Measurements from ENCODE around the gene ABHD6. TPM values are rescaled to one million over a fixed set of nuclear protein-coding genes. Genes with fewer than 3 reads are reported as not detected.
"Not testable (repeated sequence)": the region's sequence is repeated elsewhere in the genome, so short reads cannot be mapped to it uniquely, and the experiment has no call there.

The ABHD6 gene
- total RNA-seq, 1 donor from 2014 or later, result 23.4 TPM

DNA sequence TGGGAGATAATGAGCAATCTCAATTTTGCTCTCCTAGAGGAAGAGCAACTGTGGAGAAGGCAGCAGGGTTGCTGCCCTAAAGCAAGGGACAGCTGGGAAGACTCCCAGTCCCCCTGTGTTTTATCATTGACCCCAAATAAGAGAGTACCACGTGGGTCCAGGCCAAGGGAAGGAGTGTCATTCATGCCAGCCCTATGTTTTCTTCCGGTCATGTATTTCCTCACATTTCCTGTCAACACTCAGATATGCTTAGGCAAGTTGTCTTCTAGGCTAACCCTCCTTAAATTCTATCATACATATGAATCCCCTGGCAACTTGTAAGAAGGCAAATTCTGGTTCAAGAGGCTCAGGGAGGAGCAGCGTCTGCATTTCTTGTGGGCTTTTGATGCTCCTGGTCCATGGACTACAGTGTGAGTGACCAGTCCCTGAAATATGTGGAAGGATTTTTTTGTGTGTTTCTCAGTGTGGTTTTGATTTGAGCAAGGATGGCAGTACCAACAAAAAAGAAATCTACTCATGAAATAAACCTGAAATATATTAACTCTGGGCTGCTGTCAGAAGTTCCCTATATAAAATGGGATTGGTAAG lies 36.5 kb downstream of the ABHD6 start:
- no peak for DNase-seq (ENCODE audit: low spot score)

DNA sequence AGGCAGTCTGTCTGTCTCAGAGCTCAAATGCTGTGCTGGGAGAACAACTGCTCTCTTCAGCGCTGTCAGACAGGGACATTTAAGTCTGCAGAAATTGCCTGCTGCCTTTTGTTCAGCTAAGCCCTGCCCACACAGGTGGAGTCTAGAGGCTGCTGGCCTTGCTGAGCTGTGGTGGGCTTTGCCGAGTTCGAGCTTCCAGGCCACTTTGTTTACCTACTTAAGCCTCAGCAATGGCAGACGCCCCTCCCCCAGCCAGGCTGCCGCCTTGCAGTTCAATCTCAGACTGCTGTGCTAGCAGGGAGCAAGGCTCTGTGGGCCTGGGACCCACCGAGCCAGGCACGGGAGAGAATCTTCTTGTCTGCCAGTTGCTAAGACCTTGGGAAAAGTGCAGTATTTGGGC lies 43.5 kb downstream of the ABHD6 start:
- DNase-seq (ENCODE audit: low spot score), result no peak

DNA sequence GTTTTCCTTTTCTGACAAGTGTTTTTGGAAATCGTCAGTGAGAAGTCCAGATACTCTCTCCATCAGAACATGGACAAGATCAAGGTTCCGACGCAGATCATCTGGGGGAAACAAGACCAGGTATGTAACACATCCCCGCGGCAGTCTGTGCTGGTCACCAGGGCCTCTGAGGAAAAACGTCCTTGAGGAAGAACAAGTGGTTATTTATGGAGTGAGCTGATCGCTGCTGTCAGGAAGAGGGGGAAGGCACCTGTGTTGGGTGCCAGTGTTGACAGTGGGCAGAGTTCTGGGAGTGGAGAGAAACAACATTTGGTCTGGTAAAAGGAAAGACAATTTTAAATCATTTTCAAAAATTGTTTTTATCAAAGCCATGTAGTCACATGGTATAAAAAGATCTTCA lies 47.7 kb downstream of the ABHD6 start:
- DNase-seq (ENCODE audit: low spot score), result no peak

DNA sequence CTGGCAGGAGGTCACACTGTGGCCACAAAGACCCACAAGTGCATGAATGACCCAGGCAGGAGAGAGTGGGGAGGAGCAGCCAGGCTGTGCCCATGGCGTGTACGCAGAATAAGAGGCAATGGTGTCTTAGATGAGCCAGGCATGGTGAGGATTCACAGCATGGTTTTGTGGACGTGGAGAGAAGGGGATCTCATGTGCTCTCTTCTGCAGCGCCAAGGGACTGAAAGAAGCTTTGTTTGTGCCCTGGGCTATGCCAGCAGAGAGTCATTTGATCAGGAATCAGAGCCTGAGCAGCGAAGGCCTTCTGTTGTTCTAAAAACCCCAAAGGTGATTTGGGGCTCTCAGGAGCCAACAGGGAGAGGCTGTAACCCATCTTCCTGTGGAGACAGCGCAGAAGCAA lies 49.8 kb downstream of the ABHD6 start:
- DNase-seq (ENCODE audit: low spot score), result no peak

DNA sequence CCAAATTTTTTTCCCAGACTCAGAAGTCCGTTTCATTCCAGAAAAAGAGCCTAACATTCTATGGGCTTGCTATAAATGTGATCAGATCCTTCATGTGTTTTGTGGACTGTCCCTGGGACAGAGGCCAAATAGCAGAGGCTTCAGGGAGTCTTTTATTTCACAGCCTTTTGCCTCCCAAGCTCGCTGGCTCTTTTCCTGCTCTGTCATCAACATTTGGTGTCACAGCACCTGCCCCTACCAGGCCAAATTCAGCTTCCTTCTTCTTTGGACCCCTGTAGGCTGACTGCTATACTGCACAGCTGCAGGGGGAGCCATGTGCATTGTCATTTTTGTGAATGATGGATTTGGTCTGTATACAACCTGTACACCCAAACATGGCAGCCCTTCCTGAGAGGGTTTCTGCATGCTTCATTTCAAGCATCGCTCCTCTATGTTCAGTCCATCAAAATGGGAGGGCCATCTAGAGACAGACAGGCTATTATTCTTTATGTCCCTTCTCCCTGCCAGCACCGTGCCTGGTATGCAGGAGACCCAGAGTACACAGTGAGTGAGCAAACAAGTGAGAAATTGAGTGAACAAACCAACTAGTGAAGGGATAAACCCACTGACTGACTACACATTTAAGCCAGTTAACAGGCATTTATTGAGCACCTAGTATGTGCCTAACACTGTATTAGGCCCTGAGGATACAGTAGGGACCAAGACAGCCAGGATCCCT lies 50.6 kb downstream of the ABHD6 start:
- DNase-seq (ENCODE audit: low spot score), result no peak

DNA sequence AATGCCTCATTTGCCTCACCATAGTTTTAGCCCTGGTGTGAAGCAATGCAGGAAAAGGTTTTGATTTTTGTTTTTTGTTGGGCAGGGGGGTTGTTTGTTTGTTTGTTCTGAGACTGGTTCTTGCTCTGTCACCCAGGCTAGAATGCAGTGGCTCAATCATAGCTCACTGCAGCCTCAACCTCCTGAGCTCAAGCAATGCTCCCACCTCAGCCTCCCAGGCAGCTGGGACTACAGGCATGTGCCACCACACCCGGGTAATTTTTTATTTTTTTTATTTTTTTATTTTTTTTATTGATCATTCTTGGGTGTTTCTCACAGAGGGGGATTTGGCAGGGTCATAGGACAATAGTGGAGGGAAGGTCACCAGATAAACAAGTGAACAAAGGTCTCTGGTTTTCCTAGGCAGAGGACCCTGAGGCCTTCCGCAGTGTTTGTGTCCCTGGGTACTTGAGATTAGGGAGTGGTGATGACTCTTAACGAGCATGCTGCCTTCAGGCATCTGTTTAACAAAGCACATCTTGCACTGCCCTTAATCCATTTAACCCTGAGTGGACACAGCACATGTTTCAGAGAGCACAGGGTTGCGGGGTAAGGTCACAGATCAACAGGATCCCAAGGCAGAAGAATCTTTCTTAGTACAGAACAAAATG lies 51.5 kb downstream of the ABHD6 start:
- DNase-seq (ENCODE audit: low spot score), result not testable (repeated sequence)

DNA sequence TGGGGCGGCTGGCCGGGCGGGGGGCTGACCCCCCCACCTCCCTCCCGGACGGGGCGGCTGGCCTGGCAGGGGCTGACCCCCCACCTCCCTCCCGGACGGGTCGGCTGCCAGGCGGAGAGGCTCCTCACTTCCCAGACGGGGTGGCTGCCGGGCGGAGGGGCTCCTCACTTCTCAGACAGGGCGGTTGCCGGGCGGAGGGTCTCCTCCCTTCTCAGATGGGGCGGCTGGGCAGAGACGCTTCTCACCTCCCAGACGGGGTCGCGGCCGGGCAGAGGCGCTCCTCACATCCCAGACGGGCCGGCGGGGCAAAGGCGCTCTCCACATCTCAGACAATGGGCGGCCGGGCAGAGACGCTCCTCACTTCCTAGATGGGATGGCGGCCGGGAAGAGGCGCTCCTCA lies 52.9 kb downstream of the ABHD6 start:
- not testable (repeated sequence) for DNase-seq (ENCODE audit: low spot score)

DNA sequence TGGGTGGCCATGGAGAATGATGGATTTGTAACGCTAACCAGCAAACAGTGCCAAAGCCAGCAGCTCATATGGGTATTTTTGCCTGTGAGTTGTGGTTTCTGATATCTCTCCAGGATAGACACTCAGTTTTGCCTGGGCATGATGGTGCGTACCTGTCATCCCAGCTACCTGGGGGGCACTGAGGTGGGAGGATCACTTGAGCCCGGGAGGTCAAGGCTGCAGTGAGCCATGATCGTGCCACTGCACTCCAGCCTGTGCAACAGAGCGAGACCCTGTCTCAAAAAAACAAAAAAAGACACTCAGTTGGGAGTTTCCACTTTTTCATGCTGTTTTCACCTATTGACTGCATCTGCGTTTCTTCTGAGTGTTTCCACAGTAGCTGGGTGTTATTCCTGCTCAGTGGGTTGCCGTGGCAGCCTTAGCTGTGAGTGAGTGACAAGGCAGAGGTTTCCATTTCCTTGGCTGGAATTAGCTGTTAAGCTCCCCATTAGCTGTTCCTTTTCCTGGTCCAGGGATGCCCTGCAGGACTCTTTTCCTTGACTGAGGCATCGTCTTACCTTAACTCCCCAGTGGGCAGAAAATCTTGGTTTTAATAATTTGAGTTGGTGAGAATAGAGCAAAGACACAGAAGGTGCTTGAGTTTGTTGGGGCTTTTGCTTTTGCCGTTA lies 54.2 kb downstream of the ABHD6 start:
- DNase-seq (ENCODE audit: low spot score), result no peak

DNA sequence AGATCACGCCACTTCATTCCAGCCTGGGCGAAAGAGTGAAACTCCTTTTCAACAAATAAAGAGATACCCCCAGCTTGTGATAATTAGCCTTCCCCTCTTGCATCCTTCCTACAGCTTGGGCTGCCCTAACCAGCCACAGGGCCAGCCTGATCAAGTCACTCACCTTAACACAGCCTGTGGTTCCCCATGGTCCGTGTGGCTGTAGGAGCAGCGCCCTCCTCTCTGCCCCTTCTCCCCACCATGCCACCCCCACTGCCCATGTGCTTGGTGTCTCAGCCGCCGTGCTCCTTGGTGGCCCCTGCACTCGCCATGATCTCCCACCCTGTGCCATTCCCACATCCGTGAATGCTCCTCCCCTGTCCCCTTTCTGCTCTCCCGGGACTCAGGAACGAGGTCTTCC lies 55.3 kb downstream of the ABHD6 start:
- no peak for DNase-seq (ENCODE audit: low spot score)

DNA sequence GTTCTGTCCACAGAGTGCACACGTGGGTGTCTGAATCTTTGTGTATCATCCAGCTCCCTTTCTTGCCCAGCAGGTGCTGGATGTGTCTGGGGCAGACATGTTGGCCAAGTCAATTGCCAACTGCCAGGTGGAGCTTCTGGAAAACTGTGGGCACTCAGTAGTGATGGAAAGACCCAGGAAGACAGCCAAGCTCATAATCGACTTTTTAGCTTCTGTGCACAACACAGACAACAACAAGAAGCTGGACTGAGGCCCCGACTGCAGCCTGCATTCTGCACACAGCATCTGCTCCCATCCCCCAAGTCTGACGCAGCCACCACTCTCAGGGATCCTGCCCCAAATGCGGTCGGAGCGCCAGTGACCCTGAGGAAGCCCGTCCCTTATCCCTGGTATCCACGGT lies 55.9 kb downstream of the ABHD6 start:
- no peak for DNase-seq (ENCODE audit: low spot score)

DNA sequence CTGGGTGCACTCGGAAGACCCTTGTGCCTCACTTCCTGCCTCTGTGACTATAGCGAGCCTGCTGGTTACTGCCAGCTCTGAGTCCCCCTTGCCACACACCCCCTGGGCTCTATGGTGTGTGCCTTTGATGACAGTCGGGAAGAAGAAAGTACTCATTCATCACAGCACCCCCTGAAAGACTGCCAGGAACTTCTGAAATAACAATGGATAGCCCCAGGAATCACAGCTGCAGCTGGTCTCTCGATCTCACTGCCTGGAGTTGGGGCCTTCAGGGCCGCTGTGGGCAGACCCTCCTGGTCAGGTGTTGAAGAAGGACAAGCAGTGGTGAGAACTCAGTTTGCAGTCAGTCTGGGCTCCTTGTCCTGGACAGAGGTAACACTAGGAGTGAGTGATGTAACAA lies 58.7 kb downstream of the ABHD6 start:
- no peak for DNase-seq (ENCODE audit: low spot score)

DNA sequence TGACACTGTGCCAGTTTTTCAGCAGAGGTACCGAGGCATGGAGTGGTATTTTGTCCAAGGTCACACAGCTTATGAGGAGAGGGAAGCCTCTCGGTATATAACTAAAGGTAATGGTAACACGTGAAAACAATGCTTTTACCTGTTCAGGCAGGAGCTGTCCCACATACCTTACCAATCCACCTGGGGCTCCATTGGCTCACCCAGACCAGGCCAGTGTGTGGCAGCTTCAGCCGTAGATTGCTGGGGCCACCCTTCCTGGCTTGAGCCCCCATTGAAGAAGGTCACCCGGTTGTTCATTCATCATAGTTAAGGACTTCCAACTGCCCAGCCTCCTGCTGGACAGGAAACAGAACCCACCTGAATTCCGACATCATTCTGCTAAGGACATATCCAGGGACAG lies 59.3 kb downstream of the ABHD6 start:
- no peak for DNase-seq (ENCODE audit: low spot score)

DNA sequence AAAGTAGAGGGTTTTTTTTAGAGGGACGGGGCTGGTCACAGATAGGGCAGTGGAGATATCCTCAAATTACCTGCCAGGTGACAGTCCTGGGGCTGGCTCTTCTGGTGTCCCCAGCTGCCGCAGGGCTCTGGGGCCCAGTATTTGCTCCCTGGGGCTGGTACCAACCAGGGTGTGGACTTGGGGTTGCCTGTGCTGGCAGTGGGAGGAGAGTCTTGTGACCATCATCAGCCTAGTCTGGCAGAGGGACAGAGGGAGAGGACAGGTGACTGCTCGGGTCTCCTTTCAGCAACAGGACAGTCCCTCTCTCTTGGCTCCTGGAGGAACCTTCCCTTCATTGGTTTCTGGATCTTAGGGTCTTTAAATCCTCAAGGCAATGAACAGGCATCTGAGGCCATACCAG lies 60.6 kb downstream of the ABHD6 start:
- no peak for DNase-seq (ENCODE audit: low spot score)

DNA sequence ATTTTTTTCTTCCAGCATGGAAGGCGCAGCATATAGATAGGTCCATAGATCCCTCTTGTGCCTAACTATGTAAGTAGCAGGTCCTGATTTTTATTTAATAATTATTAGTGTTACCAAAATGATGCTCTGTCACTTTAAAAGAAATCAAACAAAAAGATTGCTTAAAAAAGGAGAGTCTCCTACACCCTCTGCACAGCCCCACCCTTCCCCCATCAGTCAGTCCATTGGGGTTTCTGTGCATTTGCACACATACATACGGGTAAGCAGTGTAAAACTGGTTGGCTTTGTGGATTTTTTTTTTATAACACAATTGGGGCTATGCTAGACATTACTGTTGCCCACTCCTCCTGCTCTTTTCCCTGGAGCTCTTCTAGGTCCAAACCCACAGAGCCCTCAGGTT lies 61.5 kb downstream of the ABHD6 start:
- no peak for DNase-seq (ENCODE audit: low spot score)

DNA sequence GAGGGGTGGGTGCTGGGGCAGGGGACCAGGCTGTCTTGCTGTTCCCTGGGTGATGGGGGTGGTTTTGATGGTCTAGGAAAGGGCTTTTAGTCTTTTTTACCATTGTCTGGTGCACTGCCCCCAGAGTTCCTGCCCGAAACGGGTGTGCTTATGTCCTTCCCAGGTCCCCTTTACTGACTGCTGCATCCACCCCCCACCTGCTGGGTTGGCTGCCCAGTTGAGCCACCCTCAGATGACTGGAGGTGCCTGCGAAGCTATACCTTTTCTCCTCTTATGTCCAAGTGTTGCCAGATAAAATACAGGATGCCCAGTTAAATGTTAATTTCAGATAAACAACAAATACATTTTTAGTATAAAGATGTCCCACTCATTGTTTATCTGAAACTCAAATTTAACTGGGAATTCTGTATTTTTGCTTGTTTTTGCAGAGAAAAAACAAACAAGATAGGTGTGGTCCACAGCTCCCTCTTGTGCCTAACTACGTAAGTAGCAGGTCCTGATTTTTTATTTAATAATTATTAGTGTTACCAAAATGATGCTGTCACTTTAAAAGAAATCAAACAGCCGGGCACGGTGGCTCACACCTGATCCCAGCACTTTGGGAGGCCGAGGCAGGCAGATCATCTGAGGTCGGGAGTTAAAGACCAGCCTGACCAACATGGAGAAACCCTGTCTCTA lies 62.4 kb downstream of the ABHD6 start:
- DNase-seq (ENCODE audit: low spot score), result no peak

DNA sequence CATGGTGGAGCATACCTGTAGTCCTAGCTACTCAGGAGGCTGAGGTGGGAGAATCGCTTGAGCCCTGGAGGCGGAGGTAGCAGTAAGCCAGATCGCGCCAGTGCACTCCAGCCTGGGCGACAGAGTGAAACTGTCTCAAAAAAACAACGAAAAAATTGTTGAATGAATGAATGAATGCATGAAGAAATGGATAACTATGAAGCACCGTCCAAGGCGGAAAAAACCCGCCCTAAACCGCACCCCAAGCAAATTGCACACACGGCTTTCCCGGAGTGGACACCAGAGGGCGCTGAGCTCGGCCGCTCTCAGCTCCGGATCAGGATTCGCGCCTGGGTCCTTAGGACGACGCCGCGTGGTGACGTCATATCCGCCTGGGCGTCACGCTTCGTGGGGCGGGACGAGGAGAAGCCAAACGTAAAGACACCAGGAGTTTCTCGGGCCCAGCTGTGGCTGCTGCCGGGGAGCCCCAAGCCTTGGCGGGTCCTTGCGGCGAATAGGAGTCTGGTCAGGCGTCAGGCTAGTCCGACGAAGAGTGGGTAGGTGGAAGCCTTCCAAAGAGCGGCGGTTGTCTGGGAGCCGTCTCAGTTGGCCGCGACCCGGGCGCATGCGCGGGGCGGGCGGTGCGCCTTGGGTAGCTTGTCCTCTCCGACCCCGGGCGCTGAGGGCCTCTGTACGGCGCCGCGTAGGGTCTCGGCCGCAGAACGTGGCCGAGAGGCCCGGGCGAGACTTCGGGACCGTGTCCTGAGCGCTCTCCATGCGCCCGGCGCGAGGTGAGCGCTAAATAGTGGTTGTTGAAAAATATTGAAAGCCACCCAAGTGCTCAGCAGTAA lies 68.5 kb downstream of the ABHD6 start, which contains the start of the genes HTD2 and RPP14:
TSS of gene HTD2 (plus strand) at position 639 of the 830 bp plus-strand sequence. CDS start 11,094 bp downstream, outside the sequence.
TSS of gene RPP14 (plus strand) at position 364 of the 830 bp plus-strand sequence. CDS start 4,085 bp downstream, outside the sequence.
- peak; percentile 98 for DNase-seq (ENCODE audit: low spot score)

DNA sequence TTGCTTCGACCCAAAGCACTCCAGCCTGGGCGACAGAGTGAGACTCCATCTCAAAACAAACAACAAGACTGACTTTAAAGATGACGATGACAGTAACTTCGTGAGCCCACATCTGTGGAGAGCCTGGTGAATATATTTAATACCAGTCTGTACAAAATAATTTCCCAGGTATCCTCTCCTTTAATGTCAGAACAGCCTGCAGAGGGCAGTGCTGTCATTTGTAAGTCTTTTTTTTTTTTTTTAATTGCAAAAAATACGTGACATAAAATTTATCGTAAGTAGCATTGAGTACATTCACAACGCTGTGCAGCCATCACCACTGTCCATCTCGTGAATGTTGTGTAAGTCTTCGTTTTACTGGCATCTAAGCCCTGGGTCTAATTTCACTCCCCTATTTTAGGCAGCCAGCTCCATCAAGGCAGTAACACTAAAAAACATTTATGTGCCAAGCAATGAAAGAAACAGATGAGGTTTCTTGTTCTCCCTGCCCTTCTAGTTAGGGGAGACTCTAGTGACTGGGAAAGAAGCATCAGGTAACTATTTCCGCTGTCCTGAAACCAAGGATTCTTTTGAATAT lies 70.1 kb downstream of the ABHD6 start:
- peak; percentile 38 for DNase-seq (ENCODE audit: low spot score)

DNA sequence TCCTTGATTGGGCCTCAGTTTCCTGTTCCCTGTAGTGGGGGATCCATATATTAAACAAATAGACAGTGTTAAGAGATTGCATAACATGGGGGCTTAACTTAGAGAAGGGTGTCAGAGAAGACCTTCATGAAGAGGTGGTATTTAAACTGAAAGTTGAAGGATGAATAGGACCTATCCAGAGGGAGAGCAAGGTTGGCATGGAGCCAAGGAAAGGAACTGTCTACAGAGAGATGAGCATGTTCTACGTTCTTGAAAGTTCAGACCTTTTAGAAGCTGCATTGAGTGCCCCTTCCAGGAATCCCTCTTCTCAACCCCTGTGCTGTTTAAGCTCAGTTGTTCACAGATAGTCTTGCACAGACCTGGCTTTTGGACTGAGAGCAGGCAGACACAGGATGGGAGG lies 71.1 kb downstream of the ABHD6 start:
- DNase-seq (ENCODE audit: low spot score), result no peak

DNA sequence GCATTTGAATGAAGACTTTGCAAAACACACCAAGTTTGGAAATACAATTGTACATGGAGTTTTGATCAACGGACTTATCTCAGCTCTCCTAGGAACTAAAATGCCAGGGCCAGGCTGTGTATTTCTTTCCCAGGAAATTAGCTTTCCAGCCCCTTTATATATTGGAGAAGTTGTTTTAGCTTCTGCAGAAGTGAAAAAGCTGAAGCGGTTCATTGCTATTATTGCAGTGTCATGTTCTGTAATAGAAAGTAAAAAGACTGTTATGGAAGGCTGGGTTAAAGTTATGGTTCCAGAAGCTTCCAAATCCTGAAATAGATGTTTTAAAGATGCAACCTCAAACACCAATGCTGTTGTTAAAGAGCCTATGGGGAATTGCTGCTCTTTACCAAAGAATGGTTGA lies 80.2 kb downstream of the ABHD6 start:
- DNase-seq (ENCODE audit: low spot score), result no peak

DNA sequence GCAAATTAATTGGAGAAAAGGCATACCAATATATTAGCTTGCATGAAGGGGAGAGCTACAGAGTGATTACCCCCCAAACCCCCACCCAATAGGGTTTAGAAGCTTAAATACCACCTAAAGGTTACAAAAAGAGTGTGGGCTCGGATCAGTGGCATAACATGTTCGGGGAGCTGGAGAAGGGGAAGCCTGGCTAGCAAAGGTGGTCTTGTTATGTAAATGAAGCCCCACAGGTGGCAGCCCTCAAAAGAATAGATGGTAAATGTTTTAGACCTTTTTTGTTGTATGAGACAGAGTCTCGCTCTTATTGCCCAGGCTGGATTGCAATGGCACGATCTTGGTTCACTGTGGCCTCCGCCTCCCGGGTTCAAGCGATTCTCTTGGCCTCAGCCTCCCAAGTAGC lies 84.2 kb downstream of the ABHD6 start:
- no peak for DNase-seq (ENCODE audit: low spot score)

DNA sequence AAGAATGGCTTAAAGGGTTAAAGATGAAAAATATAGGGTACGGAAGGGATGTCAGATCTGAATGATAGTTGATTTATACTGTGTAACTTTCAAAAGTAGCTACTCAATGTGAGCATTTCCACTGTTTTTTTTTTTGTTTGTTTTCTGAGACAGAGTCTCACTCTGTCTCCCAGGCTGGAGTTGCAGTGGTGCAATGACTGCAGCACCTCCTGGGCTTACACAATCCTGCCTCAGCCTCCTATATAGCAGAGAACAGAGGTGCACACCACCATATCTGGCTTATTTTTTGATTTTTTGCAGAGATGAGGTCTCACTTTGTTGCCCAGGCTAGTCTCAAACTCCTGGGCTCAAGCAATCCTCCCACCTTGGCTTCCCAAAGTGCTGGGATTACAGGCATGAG lies 85.2 kb downstream of the ABHD6 start:
- DNase-seq (ENCODE audit: low spot score), result no peak
